ENCODE data around the gene MGST3. TPM values are rescaled to one million over a fixed set of nuclear protein-coding genes. Genes with fewer than 3 reads are reported as not detected.

The MGST3 gene
- total and polyA plus RNA-seq, 2 of the 13 experiments (the other 11 are each of a cell fraction or from before 2014, with no cell fraction given), result 59.7 to 61.2 TPM

DNA sequence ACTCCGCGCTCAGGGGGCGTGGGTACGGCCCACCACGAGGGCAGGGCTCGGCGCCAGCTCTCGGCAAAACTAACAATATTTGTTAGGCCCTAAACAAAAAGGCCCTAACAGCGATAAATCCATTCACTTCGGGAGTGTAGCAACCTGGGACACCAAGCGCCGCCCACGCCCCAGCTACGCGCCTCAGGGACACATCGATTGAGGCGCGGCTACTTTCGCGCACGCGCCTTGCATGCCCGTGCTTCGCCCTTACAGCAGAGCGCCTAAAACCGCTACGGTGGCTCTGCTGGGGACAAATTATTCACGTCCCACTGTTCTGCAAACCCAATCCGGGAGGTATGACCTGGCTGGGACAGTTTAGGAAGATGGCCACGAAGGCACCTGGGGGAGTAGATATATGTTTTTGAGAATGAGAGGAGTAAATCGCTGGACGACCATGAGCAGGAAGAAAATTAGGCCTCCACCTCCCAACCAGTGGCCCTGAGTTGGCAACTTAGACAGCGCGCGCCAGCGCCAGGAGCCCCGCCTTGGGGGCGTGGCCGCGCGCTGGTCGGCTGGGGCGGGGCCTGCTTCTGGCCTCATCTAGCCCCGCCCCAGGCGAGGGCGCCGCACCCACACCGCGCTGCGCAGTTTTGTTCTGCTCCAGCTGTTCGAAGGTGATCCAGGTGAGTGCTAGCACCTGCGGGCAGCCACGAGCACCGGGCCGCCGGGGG lies at the start of gene MGST3 (continued):
- TF ChIP-seq SRSF9 (IDR thresholded peaks at IDR 0.05; ENCODE audit: borderline replicate concordance, insufficient read depth, low read depth, low read length, poor library complexity, severe bottlenecking) (no peak), KMT2A (CRISPR knock-in tag; IDR thresholded peaks at IDR 0.05) (no peak; the same call in 1 of the 2 replicates), EZH2 (conservative IDR thresholded peaks at IDR 0.05; ENCODE audit: low read depth, low read length) (no peak), HNF4A (CRISPR knock-in tag; IDR thresholded peaks at IDR 0.05) (peak; percentile 16; the same call in 1 of the 2 replicates), ZNF143 (CRISPR knock-in tag; IDR thresholded peaks at IDR 0.05) (no peak; the same call in none of the 2 replicates), HNF4G (IDR thresholded peaks at IDR 0.05; ENCODE audit: borderline replicate concordance, low read depth, low read length) (0 out of 2 replicates have a peak, but pooled peaks have one; percentile 6), HNF4G (CRISPR knock-in tag; IDR thresholded peaks at IDR 0.05; ENCODE audit: borderline replicate concordance, low read depth) (no peak), ARNT2 (CRISPR knock-in tag; IDR thresholded peaks at IDR 0.05; ENCODE audit: low read depth) (0 out of 2 replicates have a peak, but pooled peaks have one; percentile 35), PITX1 (CRISPR knock-in tag; IDR thresholded peaks at IDR 0.05) (peak; percentile 44; the same call in 1 of the 2 replicates), ZNF781 (CRISPR knock-in tag; IDR thresholded peaks at IDR 0.05; ENCODE audit: borderline replicate concordance, not compliant biosample characterization) (peak; percentile 91), POLR2AphosphoS2 (IDR thresholded peaks at IDR 0.05; ENCODE audit: low read depth, low read length) (no peak), SALL1 (CRISPR knock-in tag; IDR thresholded peaks at IDR 0.05) (peak; percentile 74), RBAK (CRISPR knock-in tag; IDR thresholded peaks at IDR 0.05) (no peak), SNAI1 (CRISPR knock-in tag; IDR thresholded peaks at IDR 0.05; ENCODE audit: borderline replicate concordance) (no peak), ZNF205 (CRISPR knock-in tag; IDR thresholded peaks at IDR 0.05) (peak; percentile 99), RARA (CRISPR knock-in tag; IDR thresholded peaks at IDR 0.05) (0 out of 2 replicates have a peak, but pooled peaks have one; percentile 13), ZNF777 (CRISPR knock-in tag; IDR thresholded peaks at IDR 0.05) (peak; percentile 71)
- TF ChIP-seq, protein P1, sequence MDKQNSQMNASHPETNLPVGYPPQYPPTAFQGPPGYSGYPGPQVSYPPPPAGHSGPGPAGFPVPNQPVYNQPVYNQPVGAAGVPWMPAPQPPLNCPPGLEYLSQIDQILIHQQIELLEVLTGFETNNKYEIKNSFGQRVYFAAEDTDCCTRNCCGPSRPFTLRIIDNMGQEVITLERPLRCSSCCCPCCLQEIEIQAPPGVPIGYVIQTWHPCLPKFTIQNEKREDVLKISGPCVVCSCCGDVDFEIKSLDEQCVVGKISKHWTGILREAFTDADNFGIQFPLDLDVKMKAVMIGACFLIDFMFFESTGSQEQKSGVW (CRISPR knock-in tag; IDR thresholded peaks at IDR 0.05; ENCODE audit: borderline replicate concordance), result 0 out of 2 replicates have a peak, but pooled peaks have one; percentile 56
- TF ChIP-seq, protein P2, sequence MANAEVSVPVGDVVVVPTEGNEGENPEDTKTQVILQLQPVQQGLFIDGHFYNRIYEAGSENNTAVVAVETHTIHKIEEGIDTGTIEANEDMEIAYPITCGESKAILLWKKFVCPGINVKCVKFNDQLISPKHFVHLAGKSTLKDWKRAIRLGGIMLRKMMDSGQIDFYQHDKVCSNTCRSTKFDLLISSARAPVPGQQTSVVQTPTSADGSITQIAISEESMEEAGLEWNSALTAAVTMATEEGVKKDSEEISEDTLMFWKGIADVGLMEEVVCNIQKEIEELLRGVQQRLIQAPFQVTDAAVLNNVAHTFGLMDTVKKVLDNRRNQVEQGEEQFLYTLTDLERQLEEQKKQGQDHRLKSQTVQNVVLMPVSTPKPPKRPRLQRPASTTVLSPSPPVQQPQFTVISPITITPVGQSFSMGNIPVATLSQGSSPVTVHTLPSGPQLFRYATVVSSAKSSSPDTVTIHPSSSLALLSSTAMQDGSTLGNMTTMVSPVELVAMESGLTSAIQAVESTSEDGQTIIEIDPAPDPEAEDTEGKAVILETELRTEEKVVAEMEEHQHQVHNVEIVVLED (CRISPR knock-in tag; IDR thresholded peaks at IDR 0.05; ENCODE audit: borderline replicate concordance), result peak; percentile 80; the same call in 1 of the 2 replicates
- TF ChIP-seq, protein P3, sequence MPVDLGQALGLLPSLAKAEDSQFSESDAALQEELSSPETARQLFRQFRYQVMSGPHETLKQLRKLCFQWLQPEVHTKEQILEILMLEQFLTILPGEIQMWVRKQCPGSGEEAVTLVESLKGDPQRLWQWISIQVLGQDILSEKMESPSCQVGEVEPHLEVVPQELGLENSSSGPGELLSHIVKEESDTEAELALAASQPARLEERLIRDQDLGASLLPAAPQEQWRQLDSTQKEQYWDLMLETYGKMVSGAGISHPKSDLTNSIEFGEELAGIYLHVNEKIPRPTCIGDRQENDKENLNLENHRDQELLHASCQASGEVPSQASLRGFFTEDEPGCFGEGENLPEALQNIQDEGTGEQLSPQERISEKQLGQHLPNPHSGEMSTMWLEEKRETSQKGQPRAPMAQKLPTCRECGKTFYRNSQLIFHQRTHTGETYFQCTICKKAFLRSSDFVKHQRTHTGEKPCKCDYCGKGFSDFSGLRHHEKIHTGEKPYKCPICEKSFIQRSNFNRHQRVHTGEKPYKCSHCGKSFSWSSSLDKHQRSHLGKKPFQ (CRISPR knock-in tag; IDR thresholded peaks at IDR 0.05; ENCODE audit: insufficient replicate concordance), result peak; percentile 66
- TF ChIP-seq, protein P4, sequence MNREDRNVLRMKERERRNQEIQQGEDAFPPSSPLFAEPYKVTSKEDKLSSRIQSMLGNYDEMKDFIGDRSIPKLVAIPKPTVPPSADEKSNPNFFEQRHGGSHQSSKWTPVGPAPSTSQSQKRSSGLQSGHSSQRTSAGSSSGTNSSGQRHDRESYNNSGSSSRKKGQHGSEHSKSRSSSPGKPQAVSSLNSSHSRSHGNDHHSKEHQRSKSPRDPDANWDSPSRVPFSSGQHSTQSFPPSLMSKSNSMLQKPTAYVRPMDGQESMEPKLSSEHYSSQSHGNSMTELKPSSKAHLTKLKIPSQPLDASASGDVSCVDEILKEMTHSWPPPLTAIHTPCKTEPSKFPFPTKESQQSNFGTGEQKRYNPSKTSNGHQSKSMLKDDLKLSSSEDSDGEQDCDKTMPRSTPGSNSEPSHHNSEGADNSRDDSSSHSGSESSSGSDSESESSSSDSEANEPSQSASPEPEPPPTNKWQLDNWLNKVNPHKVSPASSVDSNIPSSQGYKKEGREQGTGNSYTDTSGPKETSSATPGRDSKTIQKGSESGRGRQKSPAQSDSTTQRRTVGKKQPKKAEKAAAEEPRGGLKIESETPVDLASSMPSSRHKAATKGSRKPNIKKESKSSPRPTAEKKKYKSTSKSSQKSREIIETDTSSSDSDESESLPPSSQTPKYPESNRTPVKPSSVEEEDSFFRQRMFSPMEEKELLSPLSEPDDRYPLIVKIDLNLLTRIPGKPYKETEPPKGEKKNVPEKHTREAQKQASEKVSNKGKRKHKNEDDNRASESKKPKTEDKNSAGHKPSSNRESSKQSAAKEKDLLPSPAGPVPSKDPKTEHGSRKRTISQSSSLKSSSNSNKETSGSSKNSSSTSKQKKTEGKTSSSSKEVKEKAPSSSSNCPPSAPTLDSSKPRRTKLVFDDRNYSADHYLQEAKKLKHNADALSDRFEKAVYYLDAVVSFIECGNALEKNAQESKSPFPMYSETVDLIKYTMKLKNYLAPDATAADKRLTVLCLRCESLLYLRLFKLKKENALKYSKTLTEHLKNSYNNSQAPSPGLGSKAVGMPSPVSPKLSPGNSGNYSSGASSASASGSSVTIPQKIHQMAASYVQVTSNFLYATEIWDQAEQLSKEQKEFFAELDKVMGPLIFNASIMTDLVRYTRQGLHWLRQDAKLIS (CRISPR knock-in tag; IDR thresholded peaks at IDR 0.05), result 0 out of 2 replicates have a peak, but pooled peaks have one; percentile 34
